Skin epidermis (tissue), 12 donors: ENCODE measurements around the gene OR51B6.
"Not testable (repeated sequence)": the region's sequence is repeated elsewhere in the genome, so short reads cannot be mapped to it uniquely, and the experiment has no call there.

Experiments
- H3K27ac ChIP-seq, 21 experiments: fragments of 200-600 bp; sonication (generic) in 11 of 21; one replicate each; pipeline ENCODE4 v1.5.0; 2020; ENCODE audit warnings: mild to moderate bottlenecking in 3 of 21, inconsistent platforms in 2 of 21, moderate library complexity in 2 of 21
- H3K4me3 ChIP-seq, 7 experiments: fragments of 200-600 bp; sonication (generic) in 2 of 7; one replicate each; pipeline ENCODE4 v1.5.0; 2020; ENCODE audit warnings: inconsistent platforms in 2 of 7, mild to moderate bottlenecking in 2 of 7, moderate library complexity in 1 of 7

OR51B6 gene

DNA sequence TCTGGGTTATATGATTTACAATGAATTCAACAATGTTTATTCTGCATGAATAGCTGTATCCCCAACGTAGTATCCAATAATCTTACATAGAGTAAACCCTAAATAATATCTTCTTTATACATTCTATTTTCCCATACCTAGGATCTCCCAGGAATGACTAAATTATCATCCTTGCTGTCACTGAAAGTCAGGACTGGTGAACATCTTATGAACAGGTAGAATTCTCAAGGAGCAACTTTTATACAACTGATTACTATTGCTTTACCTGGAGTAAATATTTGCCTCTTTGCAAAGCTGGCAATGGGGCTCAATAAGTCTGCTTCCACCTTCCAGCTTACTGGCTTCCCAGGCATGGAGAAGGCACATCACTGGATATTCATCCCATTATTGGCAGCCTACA lies at the start of gene OR51B6:
OR51B6 (plus strand) TSS at position 301 of the 400 bp plus-strand sequence; CDS start at position 301, 0 bp downstream.
- Histone ChIP-seq H3K4me3 (no peak within 1 kb of the TSS), H3K27ac (no peak within 1 kb of the TSS)

DNA sequence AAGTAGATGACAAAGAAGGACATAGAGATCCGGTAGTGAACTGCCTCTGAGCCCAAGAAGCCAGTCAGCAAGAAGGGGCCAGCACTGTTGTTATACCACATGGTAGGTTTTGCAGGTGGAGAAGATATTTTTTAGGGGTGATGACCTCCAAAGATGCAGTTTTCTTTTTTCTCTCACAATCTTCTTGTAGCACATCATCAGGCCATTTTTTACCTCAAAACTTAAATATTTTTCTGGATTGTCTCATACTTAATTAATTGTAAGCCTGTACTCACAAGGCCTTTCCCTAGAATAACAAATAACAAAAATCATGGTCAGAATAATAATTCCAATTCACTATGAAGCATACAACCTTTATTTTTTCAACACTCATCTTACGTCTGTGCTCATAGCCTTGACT lies 49.5 kb upstream of the OR51B6 start, which contains the start of gene OR51B4:
OR51B4 (minus strand) TSS at position 101 of the 400 bp plus-strand sequence; CDS start at position 101, 0 bp downstream.
- Histone ChIP-seq H3K4me3 (no peak within 1 kb of the TSS), H3K27ac (no peak within 1 kb of the TSS)

GRCh38 chr11:5303626-5304025 lies 47.7 kb upstream of the OR51B6 start:
- Histone ChIP-seq H3K4me3 (no peak overlapping the region), H3K27ac (no peak overlapping the region)

- Histone ChIP-seq H3K27ac (no peak overlapping the region), H3K4me3 (no peak overlapping the region)
Observed at GRCh38 chr11:5304046-5304445, 47.3 kb upstream of the OR51B6 start.

DNA sequence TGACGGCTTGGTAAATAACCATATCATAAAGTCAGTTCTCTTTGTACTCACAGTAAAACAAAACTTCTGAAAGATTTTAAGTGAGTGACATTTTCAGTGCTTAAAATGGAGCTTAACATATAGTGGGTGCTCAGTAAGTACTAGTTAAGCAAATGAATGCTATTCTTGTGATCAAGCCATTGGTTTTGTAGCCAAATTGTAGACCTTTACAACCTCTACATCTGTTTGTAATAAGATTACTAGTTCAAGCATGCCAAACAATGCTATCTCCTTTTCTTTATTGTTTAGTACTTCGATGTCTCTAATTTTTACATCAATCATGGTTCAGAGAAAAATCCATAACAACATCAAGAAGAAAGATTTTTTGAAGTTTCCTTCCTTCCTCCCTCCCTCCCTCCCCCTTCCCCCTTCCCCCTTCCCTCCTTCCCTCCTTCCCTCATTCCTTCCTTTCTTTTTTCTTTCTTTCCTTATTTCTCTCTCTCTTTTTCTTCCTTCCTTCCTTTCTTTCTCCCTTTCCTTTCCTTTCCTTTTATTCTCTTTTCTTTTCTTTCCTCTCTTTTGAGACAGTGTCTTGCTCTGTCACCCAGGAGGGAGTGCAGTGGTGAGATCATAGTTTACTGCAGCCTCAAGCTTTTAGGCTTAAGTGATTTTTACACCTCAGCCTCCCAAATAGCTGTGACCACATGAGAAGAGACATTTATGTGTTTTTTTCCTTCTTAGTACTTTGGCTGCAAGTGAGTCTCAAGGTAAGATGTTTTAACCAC lies 43.9 kb upstream of the OR51B6 start:
- H3K4me3 ChIP-seq, result no peak overlapping the region
- H3K27ac ChIP-seq, result no peak overlapping the region

DNA sequence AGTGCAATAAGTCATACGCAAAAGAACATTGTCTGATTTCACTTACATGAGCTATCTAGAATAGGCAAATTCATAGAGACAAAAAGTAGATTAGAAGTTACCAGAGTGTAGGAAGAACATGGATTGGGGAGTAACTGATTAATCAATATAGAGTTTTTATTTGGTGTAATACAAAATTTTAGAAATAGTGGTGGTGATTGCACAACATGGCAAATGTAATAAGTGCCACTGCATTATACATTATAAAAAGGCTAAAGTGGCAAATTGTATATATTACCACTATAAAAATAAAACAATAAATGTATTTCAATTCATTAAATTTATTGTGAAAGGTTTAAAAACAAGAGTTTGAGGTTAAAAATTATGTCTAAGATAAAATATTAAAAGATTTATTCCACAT lies 40.9 kb upstream of the OR51B6 start:
- no peak overlapping the region for H3K27ac ChIP-seq
- H3K4me3 ChIP-seq, result no peak overlapping the region

DNA sequence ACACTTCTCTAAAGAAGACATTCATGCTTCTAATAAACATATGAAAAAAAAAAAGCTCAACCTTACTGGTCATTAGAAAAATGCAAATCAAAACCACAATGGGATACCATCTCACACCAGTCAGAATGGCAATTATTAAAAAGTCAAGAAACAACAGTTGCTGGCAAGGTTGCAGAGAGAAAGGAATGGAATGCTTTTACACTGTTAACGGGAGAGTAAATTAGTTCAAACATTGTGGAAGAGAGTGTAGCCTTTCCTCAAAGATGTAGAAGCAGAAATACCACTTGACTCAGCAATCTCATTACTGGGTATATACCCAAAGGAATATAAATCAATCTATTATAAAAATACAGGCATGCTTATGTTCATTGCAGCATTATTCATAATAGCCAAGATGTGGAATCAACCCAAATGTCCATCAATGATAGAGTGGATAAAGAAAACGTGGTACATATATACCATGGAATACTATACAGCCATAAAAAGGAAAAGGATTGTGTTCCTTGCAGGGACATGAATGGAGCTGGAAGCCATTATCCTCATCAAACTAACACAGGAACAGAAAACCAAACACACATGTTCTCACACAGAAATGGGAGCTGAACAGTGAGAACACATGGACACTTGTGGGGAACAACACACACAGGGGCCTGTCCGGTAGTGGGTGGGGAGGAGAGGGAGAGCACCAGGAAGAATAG lies 37.8 kb upstream of the OR51B6 start:
- not testable (repeated sequence) for H3K4me3 ChIP-seq, H3K27ac ChIP-seq

- Histone ChIP-seq H3K4me3 (no peak overlapping the region), H3K27ac (no peak overlapping the region)
Observed at GRCh38 chr11:5317292-5317691, 34.0 kb upstream of the OR51B6 start.

DNA sequence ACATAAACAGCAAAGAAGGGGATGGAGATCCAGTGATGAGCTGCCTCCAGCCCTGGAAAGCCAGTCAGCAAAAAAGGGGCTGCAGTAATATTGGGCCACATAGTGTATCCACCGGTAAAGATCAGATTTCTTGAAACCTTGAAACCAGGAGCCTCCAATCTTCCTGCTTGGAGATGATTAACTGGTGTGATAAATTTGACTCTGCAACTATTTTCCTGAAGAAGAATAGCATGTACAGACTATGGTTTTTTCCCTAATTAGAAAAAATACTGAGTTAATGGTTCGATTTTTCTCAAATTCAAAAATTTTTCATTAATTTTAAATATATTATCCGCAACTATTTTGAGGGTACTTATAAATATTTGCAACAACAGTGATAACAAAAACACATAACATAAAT lies 27.1 kb upstream of the OR51B6 start, which contains the start of gene OR51B2:
OR51B2 (minus strand) TSS at position 101 of the 400 bp plus-strand sequence; CDS start at position 101, 0 bp downstream.
- H3K27ac ChIP-seq, result no peak within 1 kb of the TSS
- H3K4me3 ChIP-seq, result no peak within 1 kb of the TSS

GRCh38 chr11:5335170-5335569 lies 16.1 kb upstream of the OR51B6 start:
- H3K4me3 ChIP-seq, result no peak overlapping the region
- H3K27ac ChIP-seq, result no peak overlapping the region

DNA sequence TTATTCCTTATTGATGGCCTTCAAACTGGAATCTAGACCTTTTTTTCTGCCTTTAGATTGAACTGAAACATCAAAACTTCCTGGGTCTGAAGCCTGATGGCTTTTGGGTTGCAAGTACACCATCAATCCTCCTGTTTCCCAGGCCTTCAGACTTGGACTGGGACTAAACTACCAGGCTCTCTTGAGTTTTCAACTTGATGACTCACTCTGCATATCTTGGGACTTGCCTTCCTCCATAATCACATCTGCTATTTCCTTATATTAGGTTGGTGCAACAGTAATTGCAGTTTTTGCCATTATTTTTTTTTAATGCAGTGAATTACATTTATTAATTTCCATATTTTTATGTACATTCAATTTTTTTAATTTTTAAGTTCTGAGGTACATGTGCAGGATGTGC lies 15.0 kb upstream of the OR51B6 start:
- H3K4me3 ChIP-seq, result no peak overlapping the region
- H3K27ac ChIP-seq, result no peak overlapping the region

DNA sequence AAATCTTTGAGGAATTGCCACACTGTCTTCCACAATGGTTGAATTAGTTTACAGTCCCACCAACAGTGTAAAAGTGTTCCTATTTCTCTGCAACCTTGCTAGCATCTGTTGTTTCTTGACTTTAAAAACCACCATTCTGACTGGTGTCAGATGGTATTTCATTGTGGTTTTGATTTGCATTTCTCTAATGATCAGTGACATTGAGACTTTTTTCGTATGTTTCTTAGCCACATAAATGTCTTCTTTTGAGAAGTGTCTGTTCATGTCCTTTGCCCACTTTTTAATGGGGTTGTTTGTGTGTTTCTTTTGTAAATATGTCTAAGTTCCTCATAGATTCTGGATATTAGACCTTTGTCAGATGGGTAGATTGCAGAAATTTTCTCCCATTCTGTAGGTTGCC lies 14.1 kb upstream of the OR51B6 start:
- not testable (repeated sequence) for H3K4me3 ChIP-seq, H3K27ac ChIP-seq

- Histone ChIP-seq H3K4me3 (no peak overlapping the region), H3K27ac (no peak overlapping the region)
Observed at GRCh38 chr11:5339771-5340322, 11.5 kb upstream of the OR51B6 start.

GRCh38 chr11:5343474-5344335 lies 7.6 kb upstream of the OR51B6 start, which contains the start of gene OR51B5:
Gene OR51B5 (minus strand): TSS chr11:5343524. CDS start chr11:5343524, 0 bp downstream.
- no peak within 1 kb of the TSS for H3K4me3 ChIP-seq
- H3K27ac ChIP-seq, result no peak within 1 kb of the TSS

DNA sequence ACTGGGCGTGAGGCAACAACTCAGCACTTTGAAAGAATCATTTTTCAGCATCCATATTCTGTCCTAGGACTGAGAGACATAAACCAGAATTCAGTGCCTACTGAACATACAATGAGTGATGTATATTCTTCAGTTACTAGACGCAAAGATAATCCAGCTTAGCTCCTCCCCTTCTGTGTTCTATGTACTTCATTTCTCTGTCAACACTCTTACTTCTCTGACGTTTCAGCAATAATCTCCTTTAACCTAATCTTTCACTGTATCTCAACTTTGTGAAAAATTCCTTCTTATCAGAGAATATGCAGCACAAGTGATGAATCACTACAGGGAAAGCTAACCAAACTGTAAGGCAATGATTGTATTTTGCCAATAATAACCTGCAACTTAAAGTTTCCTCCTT lies 5.5 kb upstream of the OR51B6 start:
- Histone ChIP-seq H3K27ac (no peak overlapping the region), H3K4me3 (no peak overlapping the region)

- no peak overlapping the region for H3K27ac ChIP-seq
- no peak overlapping the region for H3K4me3 ChIP-seq
Observed at GRCh38 chr11:5348551-5349194, 2.6 kb upstream of the OR51B6 start.

GRCh38 chr11:5349550-5349949 lies 1.8 kb upstream of the OR51B6 start:
- Histone ChIP-seq H3K4me3 (no peak overlapping the region), H3K27ac (no peak overlapping the region)

GRCh38 chr11:5356031-5356430 lies 4.7 kb downstream of the OR51B6 start:
- H3K4me3 ChIP-seq, H3K27ac ChIP-seq: not testable (repeated sequence)

- no peak overlapping the region for H3K4me3 ChIP-seq
- no peak overlapping the region for H3K27ac ChIP-seq
Observed at GRCh38 chr11:5362017-5362625, 10.8 kb downstream of the OR51B6 start.
